ENCODE measurements around the gene CORIN. TPM values are rescaled to one million over a fixed set of nuclear protein-coding genes. Genes with fewer than 3 reads are reported as not detected.

The CORIN gene
- total and polyA plus RNA-seq, 2 donors (not counting 3 experiments of a cell fraction or from before 2014, with no cell fraction given), result 0.07 to 0.40 TPM

DNA sequence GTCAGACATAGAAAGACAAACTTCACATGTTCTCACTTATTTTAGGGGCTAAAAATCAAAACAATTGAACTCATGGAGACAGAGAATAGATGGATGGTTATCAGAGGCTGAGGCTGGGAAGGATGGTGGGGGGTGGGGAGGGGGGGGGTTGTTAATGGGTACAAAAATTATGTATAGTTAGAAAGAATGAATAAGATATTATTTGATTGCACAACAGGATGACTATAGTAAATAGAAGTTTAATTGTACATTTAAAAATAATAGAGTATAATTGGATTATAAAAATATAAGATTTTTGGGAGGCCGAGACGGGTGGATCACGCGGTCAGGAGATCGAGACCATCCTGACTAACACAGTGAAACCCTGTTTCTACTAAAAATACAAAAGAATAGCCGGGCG is 33.3 kb downstream of the CORIN start:
- intact Hi-C loops (cut with micrococcal nuclease) (no loop called here), dilution Hi-C loops (cut with MboI; ENCODE audit: extremely low pct_ligation_motif_present, low sequenced_read_pairs) (no loop called here)
- Histone ChIP-seq H3K27ac (ENCODE audit: insufficient read depth, low read depth, low read length) (no peak overlapping the region), H4K20me1 (replicated peaks; ENCODE audit: control insufficient read depth, extremely low read depth, insufficient read depth, low read length) (no peaks in the 10 kb centered on the region), H3K4me1 (ENCODE audit: control insufficient read depth, extremely low read depth, insufficient read depth, low read length) (no peaks in the 10 kb centered on the region), H3K27me3 (ENCODE audit: control insufficient read depth in 2 of 2, insufficient read depth in 2 of 2, low read length in 2 of 2) (peaks cover 11% of the 10 kb centered on the region in 2 experiments), H3K9me1 (replicated peaks; ENCODE audit: control insufficient read depth, extremely low read depth, insufficient read depth, low read length) (no peaks in the 10 kb centered on the region), H3K9ac (replicated peaks; ENCODE audit: extremely low read depth, insufficient read depth, low read length) (no peak overlapping the region), H3K36me3 (ENCODE audit: control insufficient read depth in 2 of 2, extremely low read depth in 1 of 2, insufficient read depth in 2 of 2, low read length in 2 of 2) (no peaks in the 10 kb centered on the region), H3K4me2 (ENCODE audit: insufficient read depth, low read length) (no peak overlapping the region), H3K4me3 (replicated peaks in 1 of 3; ENCODE audit: insufficient read depth in 1 of 3, low read depth in 1 of 3, low read length in 3 of 3) (no peak overlapping the region), H2AFZ (ENCODE audit: low read depth, low read length) (no peak overlapping the region), H3K9me3 (replicated peaks; ENCODE audit: control insufficient read depth, insufficient read depth, low read length) (no peaks in the 10 kb centered on the region), H3K79me2 (ENCODE audit: control insufficient read depth, insufficient read depth, low read length) (no peaks in the 10 kb centered on the region)
- ChIA-PET POLR2A (no interaction called here), CTCF (no interaction called here)
- DNase-seq (ENCODE audit: low read depth, low spot score), result no peak
- BruUV-seq (replicated peaks), result no TSS peak
- no peak for FAIRE-seq
- TF ChIP-seq GATA2 (IDR thresholded peaks at IDR 0.05; ENCODE audit: insufficient read depth, insufficient read length, low read depth, low read length) (no peak), POLR2A (IDR thresholded peaks at IDR 0.05; ENCODE audit: low read depth, low read length) (no peak), JUN (IDR thresholded peaks at IDR 0.05; ENCODE audit: borderline replicate concordance, insufficient read depth, insufficient read length, low read depth) (no peak), MYC (IDR thresholded peaks at IDR 0.05; ENCODE audit: low read depth, low read length) (no peak), FOS (IDR thresholded peaks at IDR 0.05; ENCODE audit: borderline replicate concordance, insufficient read depth, low read length) (no peak), POLR2AphosphoS5 (IDR thresholded peaks at IDR 0.05; ENCODE audit: insufficient read depth, low read depth, low read length) (no peak), EZH2 (IDR thresholded peaks at IDR 0.05; ENCODE audit: borderline replicate concordance, low read depth, low read length, severe bottlenecking) (no peak)
- TF ChIP-seq, protein P1, sequence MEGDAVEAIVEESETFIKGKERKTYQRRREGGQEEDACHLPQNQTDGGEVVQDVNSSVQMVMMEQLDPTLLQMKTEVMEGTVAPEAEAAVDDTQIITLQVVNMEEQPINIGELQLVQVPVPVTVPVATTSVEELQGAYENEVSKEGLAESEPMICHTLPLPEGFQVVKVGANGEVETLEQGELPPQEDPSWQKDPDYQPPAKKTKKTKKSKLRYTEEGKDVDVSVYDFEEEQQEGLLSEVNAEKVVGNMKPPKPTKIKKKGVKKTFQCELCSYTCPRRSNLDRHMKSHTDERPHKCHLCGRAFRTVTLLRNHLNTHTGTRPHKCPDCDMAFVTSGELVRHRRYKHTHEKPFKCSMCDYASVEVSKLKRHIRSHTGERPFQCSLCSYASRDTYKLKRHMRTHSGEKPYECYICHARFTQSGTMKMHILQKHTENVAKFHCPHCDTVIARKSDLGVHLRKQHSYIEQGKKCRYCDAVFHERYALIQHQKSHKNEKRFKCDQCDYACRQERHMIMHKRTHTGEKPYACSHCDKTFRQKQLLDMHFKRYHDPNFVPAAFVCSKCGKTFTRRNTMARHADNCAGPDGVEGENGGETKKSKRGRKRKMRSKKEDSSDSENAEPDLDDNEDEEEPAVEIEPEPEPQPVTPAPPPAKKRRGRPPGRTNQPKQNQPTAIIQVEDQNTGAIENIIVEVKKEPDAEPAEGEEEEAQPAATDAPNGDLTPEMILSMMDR (IDR thresholded peaks at IDR 0.05; ENCODE audit: extremely low read depth in 1 of 2, insufficient read depth in 1 of 2, low read depth in 1 of 2, low read length in 2 of 2), result no peak
- TF ChIP-seq, protein P2, sequence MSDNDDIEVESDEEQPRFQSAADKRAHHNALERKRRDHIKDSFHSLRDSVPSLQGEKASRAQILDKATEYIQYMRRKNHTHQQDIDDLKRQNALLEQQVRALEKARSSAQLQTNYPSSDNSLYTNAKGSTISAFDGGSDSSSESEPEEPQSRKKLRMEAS (IDR thresholded peaks at IDR 0.05; ENCODE audit: insufficient read depth, insufficient read length), result no peak
